ENCODE data around the gene FBXL7. TPM values are rescaled to one million over a fixed set of nuclear protein-coding genes. Genes with fewer than 3 reads are reported as not detected.

The FBXL7 gene
- total and polyA plus RNA-seq, 2 experiments from 2014 or later, result 4.5 to 15.2 TPM

DNA sequence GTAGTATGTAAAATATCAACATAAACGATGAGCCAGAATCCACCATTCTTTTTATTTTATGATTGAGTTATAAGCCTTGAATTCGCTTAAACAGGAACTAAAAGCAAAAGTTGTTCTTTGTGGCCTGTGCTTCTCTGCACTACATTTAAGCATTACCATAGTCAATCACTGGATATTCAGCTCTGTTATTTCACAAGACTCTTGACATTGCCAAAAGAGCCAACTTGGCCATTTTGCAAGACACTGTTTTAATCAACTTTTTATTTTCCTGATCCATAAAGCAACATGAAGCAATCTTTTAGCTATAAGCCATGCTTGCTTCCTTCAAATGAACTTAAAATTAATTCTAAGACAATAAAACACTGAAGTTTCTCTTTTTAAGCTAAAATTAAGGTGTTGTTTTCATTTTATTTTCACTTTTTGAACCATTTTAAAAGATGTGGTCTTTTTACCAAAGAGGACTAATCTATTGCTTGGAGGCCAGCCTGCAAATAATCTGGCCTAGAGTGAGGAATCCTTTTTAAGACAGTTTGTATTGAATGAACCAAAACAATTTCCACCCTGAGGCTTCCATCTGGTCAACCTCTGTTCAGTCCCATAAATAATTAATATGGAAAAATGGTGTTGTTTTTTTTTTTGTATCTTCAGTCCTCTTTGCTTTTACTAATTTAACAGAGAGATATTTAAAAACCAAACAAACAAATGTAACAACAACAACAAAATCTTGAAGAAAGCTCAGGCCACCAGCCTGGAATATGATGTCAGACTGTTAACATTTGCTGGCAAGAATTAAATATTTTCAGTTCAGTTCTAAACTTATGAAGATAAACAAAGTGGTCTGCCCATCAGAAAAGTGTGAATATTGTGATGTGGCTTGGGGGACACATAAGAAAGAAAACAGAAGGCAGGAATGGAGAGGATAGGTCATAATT lies 405.2 kb downstream of the FBXL7 start:
- H3K27me3 ChIP-seq (ENCODE audit: insufficient read depth), result no peaks in the 10 kb centered on the region
- no peak overlapping the region for H2AFZ ChIP-seq
- DNase-seq (ENCODE audit: low spot score) (no peak), ATAC-seq (no peak)
- Mint-ChIP-seq H3K4me3 (no peak overlapping the region), H3K4me1 (no peaks in the 10 kb centered on the region), H3K27ac (no peak overlapping the region), H3K27me3 (ENCODE audit: insufficient read depth, low read depth, poor library complexity) (no peaks in the 10 kb centered on the region), H3K9me3 (no peaks in the 10 kb centered on the region), H3K36me3 (ENCODE audit: low read depth) (no peaks in the 10 kb centered on the region)
- TF ChIP-seq ZNF331 (CRISPR knock-in tag; IDR thresholded peaks at IDR 0.05; ENCODE audit: low read depth), result no peak
- no peak for TF ChIP-seq STAT1 (IDR thresholded peaks at IDR 0.05; ENCODE audit: unreplicated experiment)
- TF ChIP-seq JUNB (IDR thresholded peaks at IDR 0.05; ENCODE audit: unreplicated experiment), result no peak
- no peak for TF ChIP-seq ZNF114 (CRISPR knock-in tag; IDR thresholded peaks at IDR 0.05)
- TF ChIP-seq, protein P1, sequence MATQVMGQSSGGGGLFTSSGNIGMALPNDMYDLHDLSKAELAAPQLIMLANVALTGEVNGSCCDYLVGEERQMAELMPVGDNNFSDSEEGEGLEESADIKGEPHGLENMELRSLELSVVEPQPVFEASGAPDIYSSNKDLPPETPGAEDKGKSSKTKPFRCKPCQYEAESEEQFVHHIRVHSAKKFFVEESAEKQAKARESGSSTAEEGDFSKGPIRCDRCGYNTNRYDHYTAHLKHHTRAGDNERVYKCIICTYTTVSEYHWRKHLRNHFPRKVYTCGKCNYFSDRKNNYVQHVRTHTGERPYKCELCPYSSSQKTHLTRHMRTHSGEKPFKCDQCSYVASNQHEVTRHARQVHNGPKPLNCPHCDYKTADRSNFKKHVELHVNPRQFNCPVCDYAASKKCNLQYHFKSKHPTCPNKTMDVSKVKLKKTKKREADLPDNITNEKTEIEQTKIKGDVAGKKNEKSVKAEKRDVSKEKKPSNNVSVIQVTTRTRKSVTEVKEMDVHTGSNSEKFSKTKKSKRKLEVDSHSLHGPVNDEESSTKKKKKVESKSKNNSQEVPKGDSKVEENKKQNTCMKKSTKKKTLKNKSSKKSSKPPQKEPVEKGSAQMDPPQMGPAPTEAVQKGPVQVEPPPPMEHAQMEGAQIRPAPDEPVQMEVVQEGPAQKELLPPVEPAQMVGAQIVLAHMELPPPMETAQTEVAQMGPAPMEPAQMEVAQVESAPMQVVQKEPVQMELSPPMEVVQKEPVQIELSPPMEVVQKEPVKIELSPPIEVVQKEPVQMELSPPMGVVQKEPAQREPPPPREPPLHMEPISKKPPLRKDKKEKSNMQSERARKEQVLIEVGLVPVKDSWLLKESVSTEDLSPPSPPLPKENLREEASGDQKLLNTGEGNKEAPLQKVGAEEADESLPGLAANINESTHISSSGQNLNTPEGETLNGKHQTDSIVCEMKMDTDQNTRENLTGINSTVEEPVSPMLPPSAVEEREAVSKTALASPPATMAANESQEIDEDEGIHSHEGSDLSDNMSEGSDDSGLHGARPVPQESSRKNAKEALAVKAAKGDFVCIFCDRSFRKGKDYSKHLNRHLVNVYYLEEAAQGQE (IDR thresholded peaks at IDR 0.05; ENCODE audit: unreplicated experiment), result no peak
- TF ChIP-seq POLR2AphosphoS5 (IDR thresholded peaks at IDR 0.05; ENCODE audit: low read depth), result no peak
- TF ChIP-seq CREB1 (CRISPR knock-in tag; IDR thresholded peaks at IDR 0.05; ENCODE audit: low read depth), result no peak
- TF ChIP-seq, protein P2, sequence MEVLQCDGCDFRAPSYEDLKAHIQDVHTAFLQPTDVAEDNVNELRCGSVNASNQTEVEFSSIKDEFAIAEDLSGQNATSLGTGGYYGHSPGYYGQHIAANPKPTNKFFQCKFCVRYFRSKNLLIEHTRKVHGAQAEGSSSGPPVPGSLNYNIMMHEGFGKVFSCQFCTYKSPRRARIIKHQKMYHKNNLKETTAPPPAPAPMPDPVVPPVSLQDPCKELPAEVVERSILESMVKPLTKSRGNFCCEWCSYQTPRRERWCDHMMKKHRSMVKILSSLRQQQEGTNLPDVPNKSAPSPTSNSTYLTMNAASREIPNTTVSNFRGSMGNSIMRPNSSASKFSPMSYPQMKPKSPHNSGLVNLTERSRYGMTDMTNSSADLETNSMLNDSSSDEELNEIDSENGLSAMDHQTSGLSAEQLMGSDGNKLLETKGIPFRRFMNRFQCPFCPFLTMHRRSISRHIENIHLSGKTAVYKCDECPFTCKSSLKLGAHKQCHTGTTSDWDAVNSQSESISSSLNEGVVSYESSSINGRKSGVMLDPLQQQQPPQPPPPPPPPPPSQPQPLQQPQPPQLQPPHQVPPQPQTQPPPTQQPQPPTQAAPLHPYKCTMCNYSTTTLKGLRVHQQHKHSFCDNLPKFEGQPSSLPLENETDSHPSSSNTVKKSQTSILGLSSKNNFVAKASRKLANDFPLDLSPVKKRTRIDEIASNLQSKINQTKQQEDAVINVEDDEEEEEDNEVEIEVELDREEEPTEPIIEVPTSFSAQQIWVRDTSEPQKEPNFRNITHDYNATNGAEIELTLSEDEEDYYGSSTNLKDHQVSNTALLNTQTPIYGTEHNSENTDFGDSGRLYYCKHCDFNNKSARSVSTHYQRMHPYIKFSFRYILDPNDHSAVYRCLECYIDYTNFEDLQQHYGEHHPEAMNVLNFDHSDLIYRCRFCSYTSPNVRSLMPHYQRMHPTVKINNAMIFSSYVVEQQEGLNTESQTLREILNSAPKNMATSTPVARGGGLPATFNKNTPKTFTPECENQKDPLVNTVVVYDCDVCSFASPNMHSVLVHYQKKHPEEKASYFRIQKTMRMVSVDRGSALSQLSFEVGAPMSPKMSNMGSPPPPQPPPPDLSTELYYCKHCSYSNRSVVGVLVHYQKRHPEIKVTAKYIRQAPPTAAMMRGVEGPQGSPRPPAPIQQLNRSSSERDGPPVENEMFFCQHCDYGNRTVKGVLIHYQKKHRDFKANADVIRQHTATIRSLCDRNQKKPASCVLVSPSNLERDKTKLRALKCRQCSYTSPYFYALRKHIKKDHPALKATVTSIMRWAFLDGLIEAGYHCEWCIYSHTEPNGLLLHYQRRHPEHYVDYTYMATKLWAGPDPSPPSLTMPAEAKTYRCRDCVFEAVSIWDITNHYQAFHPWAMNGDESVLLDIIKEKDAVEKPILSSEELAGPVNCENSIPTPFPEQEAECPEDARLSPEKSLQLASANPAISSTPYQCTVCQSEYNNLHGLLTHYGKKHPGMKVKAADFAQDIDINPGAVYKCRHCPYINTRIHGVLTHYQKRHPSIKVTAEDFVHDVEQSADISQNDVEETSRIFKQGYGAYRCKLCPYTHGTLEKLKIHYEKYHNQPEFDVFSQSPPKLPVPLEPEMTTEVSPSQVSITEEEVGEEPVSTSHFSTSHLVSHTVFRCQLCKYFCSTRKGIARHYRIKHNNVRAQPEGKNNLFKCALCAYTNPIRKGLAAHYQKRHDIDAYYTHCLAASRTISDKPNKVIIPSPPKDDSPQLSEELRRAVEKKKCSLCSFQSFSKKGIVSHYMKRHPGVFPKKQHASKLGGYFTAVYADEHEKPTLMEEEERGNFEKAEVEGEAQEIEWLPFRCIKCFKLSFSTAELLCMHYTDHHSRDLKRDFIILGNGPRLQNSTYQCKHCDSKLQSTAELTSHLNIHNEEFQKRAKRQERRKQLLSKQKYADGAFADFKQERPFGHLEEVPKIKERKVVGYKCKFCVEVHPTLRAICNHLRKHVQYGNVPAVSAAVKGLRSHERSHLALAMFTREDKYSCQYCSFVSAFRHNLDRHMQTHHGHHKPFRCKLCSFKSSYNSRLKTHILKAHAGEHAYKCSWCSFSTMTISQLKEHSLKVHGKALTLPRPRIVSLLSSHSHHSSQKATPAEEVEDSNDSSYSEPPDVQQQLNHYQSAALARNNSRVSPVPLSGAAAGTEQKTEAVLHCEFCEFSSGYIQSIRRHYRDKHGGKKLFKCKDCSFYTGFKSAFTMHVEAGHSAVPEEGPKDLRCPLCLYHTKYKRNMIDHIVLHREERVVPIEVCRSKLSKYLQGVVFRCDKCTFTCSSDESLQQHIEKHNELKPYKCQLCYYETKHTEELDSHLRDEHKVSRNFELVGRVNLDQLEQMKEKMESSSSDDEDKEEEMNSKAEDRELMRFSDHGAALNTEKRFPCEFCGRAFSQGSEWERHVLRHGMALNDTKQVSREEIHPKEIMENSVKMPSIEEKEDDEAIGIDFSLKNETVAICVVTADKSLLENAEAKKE (CRISPR knock-in tag; IDR thresholded peaks at IDR 0.05), result no peak
- TF ChIP-seq, protein P3, sequence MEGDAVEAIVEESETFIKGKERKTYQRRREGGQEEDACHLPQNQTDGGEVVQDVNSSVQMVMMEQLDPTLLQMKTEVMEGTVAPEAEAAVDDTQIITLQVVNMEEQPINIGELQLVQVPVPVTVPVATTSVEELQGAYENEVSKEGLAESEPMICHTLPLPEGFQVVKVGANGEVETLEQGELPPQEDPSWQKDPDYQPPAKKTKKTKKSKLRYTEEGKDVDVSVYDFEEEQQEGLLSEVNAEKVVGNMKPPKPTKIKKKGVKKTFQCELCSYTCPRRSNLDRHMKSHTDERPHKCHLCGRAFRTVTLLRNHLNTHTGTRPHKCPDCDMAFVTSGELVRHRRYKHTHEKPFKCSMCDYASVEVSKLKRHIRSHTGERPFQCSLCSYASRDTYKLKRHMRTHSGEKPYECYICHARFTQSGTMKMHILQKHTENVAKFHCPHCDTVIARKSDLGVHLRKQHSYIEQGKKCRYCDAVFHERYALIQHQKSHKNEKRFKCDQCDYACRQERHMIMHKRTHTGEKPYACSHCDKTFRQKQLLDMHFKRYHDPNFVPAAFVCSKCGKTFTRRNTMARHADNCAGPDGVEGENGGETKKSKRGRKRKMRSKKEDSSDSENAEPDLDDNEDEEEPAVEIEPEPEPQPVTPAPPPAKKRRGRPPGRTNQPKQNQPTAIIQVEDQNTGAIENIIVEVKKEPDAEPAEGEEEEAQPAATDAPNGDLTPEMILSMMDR (conservative IDR thresholded peaks at IDR 0.05; ENCODE audit: low read depth in 2 of 2), result no peak
- no peak for TF ChIP-seq EZH2 (IDR thresholded peaks at IDR 0.05; ENCODE audit: low read depth, unreplicated experiment)
- TF ChIP-seq, protein P4, sequence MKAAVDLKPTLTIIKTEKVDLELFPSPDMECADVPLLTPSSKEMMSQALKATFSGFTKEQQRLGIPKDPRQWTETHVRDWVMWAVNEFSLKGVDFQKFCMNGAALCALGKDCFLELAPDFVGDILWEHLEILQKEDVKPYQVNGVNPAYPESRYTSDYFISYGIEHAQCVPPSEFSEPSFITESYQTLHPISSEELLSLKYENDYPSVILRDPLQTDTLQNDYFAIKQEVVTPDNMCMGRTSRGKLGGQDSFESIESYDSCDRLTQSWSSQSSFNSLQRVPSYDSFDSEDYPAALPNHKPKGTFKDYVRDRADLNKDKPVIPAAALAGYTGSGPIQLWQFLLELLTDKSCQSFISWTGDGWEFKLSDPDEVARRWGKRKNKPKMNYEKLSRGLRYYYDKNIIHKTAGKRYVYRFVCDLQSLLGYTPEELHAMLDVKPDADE (IDR thresholded peaks at IDR 0.05), result no peak
- TF ChIP-seq EZH2phosphoT487 (IDR thresholded peaks at IDR 0.05; ENCODE audit: unreplicated experiment), result no peak
- TF ChIP-seq NANOG (IDR thresholded peaks at IDR 0.05; ENCODE audit: borderline replicate concordance), result no peak
- H3K4me3 ChIP-seq, result no peak overlapping the region
- no peaks in the 10 kb centered on the region for H3F3A ChIP-seq (replicated peaks; ENCODE audit: low read depth)
- no peak overlapping the region for H3K4me2 ChIP-seq
- no peaks in the 10 kb centered on the region for H3K36me3 ChIP-seq (ENCODE audit: insufficient read depth)
- H3K27ac ChIP-seq (ENCODE audit: low read depth), result no peak overlapping the region
- H3K79me2 ChIP-seq (replicated peaks; ENCODE audit: insufficient read depth), result no peaks in the 10 kb centered on the region
- H3K9me2 ChIP-seq (ENCODE audit: insufficient read depth), result no peaks in the 10 kb centered on the region
- H4K20me1 ChIP-seq (replicated peaks; ENCODE audit: insufficient read depth), result no peaks in the 10 kb centered on the region
- no peaks in the 10 kb centered on the region for H3K4me1 ChIP-seq (ENCODE audit: insufficient read depth)
